Peyer's patch (tissue), 4 donors: ENCODE results near the gene HEMK1.

Source experiments
- POLR2A ChIP-seq, 2 donors: fragments of 450-650 bp; IDR thresholded peaks; one replicate each; pipeline ENCODE4 v1.5.1; 2017; ENCODE audit warnings: antibody characterized with exemption in 2 of 2, mild to moderate bottlenecking in 2 of 2, moderate library complexity in 2 of 2
- TF ChIP-seq, protein P1 (sequence below), 6 experiments: fragments of 450-650 bp in 4 of 6; fragments of 200-600 bp in 2 of 6; sonication (generic) in 1 of 6; IDR thresholded peaks; one replicate each; pipeline ENCODE4 v1.5.1; 2017 to 2019; ENCODE audit warnings: antibody characterized with exemption in 6 of 6, mild to moderate bottlenecking in 3 of 6, moderate library complexity in 1 of 6

DNA sequence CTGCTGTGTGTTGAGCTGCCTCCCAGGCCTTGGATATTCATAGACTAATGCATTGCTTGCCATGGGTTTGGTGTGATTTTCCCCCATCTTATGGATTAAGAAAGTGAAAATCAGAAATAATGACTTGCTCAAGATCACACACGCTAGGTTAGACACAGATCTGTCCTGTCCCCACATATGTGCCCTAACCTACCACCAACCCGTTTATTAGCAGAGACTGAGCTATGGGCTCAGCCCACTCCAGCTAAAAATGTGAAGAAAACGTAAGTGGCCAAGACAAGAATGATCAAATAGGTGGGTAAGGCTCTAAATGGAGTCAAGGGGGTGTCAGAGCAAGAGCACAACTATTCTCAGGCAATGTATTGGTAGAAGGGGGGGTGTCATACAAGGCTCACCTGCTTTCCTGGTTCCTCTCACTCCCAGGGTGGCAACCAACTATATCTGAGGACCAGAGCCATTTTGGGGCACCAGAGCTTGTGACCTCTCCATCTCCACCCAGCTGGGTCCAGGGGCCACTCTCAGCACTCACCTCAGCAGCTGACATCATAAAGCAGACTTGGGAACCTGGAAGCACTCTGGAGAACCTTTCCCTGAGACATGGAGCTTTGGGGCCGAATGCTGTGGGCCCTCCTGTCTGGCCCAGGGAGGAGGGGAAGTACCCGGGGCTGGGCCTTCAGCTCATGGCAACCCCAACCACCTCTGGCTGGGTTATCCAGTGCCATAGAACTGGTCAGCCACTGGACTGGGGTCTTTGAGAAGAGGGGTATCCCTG is 1.4 kb downstream of the HEMK1 start:
- TF ChIP-seq, protein P1, sequence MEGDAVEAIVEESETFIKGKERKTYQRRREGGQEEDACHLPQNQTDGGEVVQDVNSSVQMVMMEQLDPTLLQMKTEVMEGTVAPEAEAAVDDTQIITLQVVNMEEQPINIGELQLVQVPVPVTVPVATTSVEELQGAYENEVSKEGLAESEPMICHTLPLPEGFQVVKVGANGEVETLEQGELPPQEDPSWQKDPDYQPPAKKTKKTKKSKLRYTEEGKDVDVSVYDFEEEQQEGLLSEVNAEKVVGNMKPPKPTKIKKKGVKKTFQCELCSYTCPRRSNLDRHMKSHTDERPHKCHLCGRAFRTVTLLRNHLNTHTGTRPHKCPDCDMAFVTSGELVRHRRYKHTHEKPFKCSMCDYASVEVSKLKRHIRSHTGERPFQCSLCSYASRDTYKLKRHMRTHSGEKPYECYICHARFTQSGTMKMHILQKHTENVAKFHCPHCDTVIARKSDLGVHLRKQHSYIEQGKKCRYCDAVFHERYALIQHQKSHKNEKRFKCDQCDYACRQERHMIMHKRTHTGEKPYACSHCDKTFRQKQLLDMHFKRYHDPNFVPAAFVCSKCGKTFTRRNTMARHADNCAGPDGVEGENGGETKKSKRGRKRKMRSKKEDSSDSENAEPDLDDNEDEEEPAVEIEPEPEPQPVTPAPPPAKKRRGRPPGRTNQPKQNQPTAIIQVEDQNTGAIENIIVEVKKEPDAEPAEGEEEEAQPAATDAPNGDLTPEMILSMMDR (IDR thresholded peaks at IDR 0.05): no peak
- TF ChIP-seq POLR2A (IDR thresholded peaks at IDR 0.05): no peak
